GM12878 (cell line): ENCODE results near the gene LRRIQ4. TPM values are rescaled to one million over a fixed set of nuclear protein-coding genes. Genes with fewer than 3 reads are reported as not detected.

Experiments
- CREM ChIP-seq: IDR thresholded peaks from 2 replicates; pipeline ENCODE4 v1.6.1; 2014; ENCODE audit warnings: antibody characterized with exemption, low read depth
- JUNB ChIP-seq: IDR thresholded peaks from 2 replicates; pipeline ENCODE4 v1.6.1; 2016; ENCODE audit warnings: antibody characterized with exemption, mild to moderate bottlenecking
- KDM1A ChIP-seq: fragments of 200-600 bp; sonication (generic); IDR thresholded peaks from 2 replicates; pipeline ENCODE4 v1.6.1; 2016; ENCODE audit warnings: borderline replicate concordance
- NFXL1 ChIP-seq: fragments of 450-650 bp; IDR thresholded peaks from 2 replicates; pipeline ENCODE4 v1.6.1; 2017; ENCODE audit warnings: antibody characterized with exemption, mild to moderate bottlenecking, borderline replicate concordance
- NRF1 ChIP-seq: conservative IDR thresholded peaks from 2 replicates; pipeline ENCODE4 v1.6.1; 2011; ENCODE audit warnings: mild to moderate bottlenecking, low read depth, low read length, improper control_type of control experiment
- RCOR1 ChIP-seq: conservative IDR thresholded peaks from 2 replicates; pipeline ENCODE4 v1.6.1; 2012; ENCODE audit warnings: low read depth, low read length, improper control_type of control experiment
- RFX5 ChIP-seq: IDR thresholded peaks from 2 replicates; pipeline ENCODE4 v1.6.1; 2011; ENCODE audit warnings: low read depth, low read length, improper control_type of control experiment
- RUNX3 ChIP-seq: IDR thresholded peaks from 2 replicates; pipeline ENCODE4 v1.6.1; 2012; ENCODE audit warnings: low read length, inconsistent platforms
- SMAD1 ChIP-seq: fragments of 450-650 bp; IDR thresholded peaks from 2 replicates; pipeline ENCODE4 v1.6.1; 2018; ENCODE audit warnings: mild to moderate bottlenecking, low read depth; ENCODE audit not compliant: partially characterized antibody
- SPI1 ChIP-seq: IDR thresholded peaks from 2 replicates; pipeline ENCODE4 v1.6.1; 2011; ENCODE audit warnings: low read depth, mild to moderate bottlenecking, low read length, moderate library complexity, borderline replicate concordance; ENCODE audit not compliant: insufficient read depth
- ZNF384 ChIP-seq: IDR thresholded peaks from 2 replicates; pipeline ENCODE4 v1.6.1; 2012; ENCODE audit warnings: low read depth, mild to moderate bottlenecking, low read length, improper control_type of control experiment, borderline replicate concordance
- polyA plus RNA-seq, 11 experiments: library from polyadenylated mRNA; depleted of rRNA in 4 of 11; unstranded in 6 of 11; stranded (reverse) in 5 of 11; fragments of >200 nt; fragmentation: Nextera tagmentation in 4 of 11; fragmentation: Illumina TruSeq in 1 of 11; extraction: Ambion mirVana in 4 of 11; extraction: Trizol in 1 of 11; gene quantifications; 1 replicate in 1 of 11; 2 replicates in 10 of 11; pipeline versions ENCODE4 v1.2.1 to v1.2.3, GENCODE V29; 2011 to 2016; ENCODE audit warnings: inconsistent platforms in 2 of 11, missing spikeins in 2 of 11, low read depth in 1 of 11
- total RNA-seq, 4 experiments: library from RNA; depleted of rRNA in 3 of 4; stranded (reverse); fragments of >200 nt in 3 of 4; fragmentation: Illumina TruSeq in 1 of 4; extraction: Trizol in 1 of 4; gene quantifications; 2 replicates each; pipeline versions ENCODE4 v1.2.1 to v1.2.3, GENCODE V29; 2013 to 2021
- TF ChIP-seq, protein P1 (sequence below): fragments of 450-650 bp; IDR thresholded peaks from 2 replicates; pipeline ENCODE4 v1.6.1; 2017; ENCODE audit warnings: mild to moderate bottlenecking
- TF ChIP-seq, protein P2 (sequence below): fragments of 450-650 bp; IDR thresholded peaks from 2 replicates; pipeline ENCODE4 v1.6.1; 2017; ENCODE audit warnings: mild to moderate bottlenecking, moderate library complexity
- TF ChIP-seq, protein P3 (sequence below): fragments of 450-650 bp; IDR thresholded peaks from 2 replicates; pipeline ENCODE4 v1.6.1; 2017; ENCODE audit warnings: low read depth, mild to moderate bottlenecking, moderate library complexity
- TF ChIP-seq, protein P4 (sequence below): fragments of 450-650 bp; IDR thresholded peaks from 2 replicates; pipeline ENCODE4 v1.6.1; 2016; ENCODE audit warnings: mild to moderate bottlenecking
- TF ChIP-seq, protein P5 (sequence below): fragments of 450-650 bp; conservative IDR thresholded peaks from 2 replicates; pipeline ENCODE4 v1.6.1; 2017; ENCODE audit warnings: mild to moderate bottlenecking, moderate library complexity
- TF ChIP-seq, protein P6 (sequence below): IDR thresholded peaks from 2 replicates; pipeline ENCODE4 v1.6.1; 2011; ENCODE audit warnings: mild to moderate bottlenecking, low read depth, low read length, moderate library complexity; ENCODE audit not compliant: insufficient replicate concordance

LRRIQ4 gene
- total and polyA plus RNA-seq, 10 of the 15 experiments (the other 5 are each of a cell fraction or from before 2014, with no cell fraction given) = 0.06 to 0.21 (median 0.14) TPM; not detected in 3

DNA sequence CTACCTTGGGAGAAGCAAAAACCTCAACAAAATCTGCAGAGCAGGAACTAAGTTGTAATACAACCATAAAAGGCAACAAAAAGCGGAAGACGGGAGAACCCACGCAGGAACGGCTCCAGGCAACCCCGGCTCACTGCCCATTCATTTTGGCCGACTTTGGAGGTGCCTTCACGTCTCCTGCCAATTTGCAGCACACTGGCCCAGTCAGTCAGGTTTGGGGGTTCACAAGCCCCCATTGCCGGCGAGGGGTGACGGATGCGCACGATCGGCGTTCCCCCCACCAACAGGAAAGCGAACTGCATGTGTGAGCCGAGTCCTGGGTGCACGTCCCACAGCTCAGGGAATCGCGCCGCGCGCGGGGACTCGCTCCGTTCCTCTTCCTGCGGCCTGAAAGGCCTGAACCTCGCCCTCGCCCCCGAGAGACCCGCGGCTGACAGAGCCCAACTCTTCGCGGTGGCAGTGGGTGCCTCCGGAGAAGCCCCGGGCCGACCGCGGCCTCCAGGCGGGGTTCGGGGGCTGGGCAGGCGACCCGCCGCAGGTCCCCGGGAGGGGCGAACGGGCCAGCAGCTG is 48.3 kb upstream of the LRRIQ4 start (continued):
- TF ChIP-seq, protein P1, sequence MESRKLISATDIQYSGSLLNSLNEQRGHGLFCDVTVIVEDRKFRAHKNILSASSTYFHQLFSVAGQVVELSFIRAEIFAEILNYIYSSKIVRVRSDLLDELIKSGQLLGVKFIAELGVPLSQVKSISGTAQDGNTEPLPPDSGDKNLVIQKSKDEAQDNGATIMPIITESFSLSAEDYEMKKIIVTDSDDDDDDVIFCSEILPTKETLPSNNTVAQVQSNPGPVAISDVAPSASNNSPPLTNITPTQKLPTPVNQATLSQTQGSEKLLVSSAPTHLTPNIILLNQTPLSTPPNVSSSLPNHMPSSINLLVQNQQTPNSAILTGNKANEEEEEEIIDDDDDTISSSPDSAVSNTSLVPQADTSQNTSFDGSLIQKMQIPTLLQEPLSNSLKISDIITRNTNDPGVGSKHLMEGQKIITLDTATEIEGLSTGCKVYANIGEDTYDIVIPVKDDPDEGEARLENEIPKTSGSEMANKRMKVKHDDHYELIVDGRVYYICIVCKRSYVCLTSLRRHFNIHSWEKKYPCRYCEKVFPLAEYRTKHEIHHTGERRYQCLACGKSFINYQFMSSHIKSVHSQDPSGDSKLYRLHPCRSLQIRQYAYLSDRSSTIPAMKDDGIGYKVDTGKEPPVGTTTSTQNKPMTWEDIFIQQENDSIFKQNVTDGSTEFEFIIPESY = peak; percentile 60; the same call in 1 of the 2 replicates
- TF ChIP-seq SMAD1 = no peak
- TF ChIP-seq, protein P2, sequence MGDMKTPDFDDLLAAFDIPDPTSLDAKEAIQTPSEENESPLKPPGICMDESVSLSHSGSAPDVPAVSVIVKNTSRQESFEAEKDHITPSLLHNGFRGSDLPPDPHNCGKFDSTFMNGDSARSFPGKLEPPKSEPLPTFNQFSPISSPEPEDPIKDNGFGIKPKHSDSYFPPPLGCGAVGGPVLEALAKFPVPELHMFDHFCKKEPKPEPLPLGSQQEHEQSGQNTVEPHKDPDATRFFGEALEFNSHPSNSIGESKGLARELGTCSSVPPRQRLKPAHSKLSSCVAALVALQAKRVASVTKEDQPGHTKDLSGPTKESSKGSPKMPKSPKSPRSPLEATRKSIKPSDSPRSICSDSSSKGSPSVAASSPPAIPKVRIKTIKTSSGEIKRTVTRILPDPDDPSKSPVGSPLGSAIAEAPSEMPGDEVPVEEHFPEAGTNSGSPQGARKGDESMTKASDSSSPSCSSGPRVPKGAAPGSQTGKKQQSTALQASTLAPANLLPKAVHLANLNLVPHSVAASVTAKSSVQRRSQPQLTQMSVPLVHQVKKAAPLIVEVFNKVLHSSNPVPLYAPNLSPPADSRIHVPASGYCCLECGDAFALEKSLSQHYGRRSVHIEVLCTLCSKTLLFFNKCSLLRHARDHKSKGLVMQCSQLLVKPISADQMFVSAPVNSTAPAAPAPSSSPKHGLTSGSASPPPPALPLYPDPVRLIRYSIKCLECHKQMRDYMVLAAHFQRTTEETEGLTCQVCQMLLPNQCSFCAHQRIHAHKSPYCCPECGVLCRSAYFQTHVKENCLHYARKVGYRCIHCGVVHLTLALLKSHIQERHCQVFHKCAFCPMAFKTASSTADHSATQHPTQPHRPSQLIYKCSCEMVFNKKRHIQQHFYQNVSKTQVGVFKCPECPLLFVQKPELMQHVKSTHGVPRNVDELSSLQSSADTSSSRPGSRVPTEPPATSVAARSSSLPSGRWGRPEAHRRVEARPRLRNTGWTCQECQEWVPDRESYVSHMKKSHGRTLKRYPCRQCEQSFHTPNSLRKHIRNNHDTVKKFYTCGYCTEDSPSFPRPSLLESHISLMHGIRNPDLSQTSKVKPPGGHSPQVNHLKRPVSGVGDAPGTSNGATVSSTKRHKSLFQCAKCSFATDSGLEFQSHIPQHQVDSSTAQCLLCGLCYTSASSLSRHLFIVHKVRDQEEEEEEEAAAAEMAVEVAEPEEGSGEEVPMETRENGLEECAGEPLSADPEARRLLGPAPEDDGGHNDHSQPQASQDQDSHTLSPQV = no peak
- no peak for TF ChIP-seq ZNF384
- TF ChIP-seq, protein P3, sequence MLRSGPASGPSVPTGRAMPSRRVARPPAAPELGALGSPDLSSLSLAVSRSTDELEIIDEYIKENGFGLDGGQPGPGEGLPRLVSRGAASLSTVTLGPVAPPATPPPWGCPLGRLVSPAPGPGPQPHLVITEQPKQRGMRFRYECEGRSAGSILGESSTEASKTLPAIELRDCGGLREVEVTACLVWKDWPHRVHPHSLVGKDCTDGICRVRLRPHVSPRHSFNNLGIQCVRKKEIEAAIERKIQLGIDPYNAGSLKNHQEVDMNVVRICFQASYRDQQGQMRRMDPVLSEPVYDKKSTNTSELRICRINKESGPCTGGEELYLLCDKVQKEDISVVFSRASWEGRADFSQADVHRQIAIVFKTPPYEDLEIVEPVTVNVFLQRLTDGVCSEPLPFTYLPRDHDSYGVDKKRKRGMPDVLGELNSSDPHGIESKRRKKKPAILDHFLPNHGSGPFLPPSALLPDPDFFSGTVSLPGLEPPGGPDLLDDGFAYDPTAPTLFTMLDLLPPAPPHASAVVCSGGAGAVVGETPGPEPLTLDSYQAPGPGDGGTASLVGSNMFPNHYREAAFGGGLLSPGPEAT = no peak
- TF ChIP-seq RUNX3 = peak; percentile 12; the same call in 1 of the 2 replicates
- TF ChIP-seq NRF1 = no peak
- TF ChIP-seq KDM1A = no peak
- no peak for TF ChIP-seq NFXL1
- peak; percentile 70; the same call in 1 of the 2 replicates for TF ChIP-seq SPI1
- TF ChIP-seq RFX5 = no peak
- TF ChIP-seq RCOR1 = no peak
- TF ChIP-seq, protein P4, sequence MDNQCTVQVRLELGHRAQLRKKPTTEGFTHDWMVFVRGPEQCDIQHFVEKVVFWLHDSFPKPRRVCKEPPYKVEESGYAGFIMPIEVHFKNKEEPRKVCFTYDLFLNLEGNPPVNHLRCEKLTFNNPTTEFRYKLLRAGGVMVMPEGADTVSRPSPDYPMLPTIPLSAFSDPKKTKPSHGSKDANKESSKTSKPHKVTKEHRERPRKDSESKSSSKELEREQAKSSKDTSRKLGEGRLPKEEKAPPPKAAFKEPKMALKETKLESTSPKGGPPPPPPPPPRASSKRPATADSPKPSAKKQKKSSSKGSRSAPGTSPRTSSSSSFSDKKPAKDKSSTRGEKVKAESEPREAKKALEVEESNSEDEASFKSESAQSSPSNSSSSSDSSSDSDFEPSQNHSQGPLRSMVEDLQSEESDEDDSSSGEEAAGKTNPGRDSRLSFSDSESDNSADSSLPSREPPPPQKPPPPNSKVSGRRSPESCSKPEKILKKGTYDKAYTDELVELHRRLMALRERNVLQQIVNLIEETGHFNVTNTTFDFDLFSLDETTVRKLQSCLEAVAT = peak; percentile 54; the same call in 1 of the 2 replicates
- TF ChIP-seq JUNB = no peak
- 0 out of 2 replicates have a peak, but pooled peaks have one; percentile 9 for TF ChIP-seq CREM
- TF ChIP-seq, protein P5, sequence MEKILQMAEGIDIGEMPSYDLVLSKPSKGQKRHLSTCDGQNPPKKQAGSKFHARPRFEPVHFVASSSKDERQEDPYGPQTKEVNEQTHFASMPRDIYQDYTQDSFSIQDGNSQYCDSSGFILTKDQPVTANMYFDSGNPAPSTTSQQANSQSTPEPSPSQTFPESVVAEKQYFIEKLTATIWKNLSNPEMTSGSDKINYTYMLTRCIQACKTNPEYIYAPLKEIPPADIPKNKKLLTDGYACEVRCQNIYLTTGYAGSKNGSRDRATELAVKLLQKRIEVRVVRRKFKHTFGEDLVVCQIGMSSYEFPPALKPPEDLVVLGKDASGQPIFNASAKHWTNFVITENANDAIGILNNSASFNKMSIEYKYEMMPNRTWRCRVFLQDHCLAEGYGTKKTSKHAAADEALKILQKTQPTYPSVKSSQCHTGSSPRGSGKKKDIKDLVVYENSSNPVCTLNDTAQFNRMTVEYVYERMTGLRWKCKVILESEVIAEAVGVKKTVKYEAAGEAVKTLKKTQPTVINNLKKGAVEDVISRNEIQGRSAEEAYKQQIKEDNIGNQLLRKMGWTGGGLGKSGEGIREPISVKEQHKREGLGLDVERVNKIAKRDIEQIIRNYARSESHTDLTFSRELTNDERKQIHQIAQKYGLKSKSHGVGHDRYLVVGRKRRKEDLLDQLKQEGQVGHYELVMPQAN = peak; percentile 70
- TF ChIP-seq, protein P6, sequence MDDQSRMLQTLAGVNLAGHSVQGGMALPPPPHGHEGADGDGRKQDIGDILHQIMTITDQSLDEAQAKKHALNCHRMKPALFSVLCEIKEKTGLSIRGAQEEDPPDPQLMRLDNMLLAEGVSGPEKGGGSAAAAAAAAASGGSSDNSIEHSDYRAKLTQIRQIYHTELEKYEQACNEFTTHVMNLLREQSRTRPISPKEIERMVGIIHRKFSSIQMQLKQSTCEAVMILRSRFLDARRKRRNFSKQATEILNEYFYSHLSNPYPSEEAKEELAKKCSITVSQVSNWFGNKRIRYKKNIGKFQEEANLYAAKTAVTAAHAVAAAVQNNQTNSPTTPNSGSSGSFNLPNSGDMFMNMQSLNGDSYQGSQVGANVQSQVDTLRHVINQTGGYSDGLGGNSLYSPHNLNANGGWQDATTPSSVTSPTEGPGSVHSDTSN = no peak
